Skin epidermis (tissue), 12 donors: ENCODE data around the gene OLFML2A.
"Not testable (repeated sequence)": the region's sequence is repeated elsewhere in the genome, so short reads cannot be mapped to it uniquely, and the experiment has no call there.

Experiments
- H3K27ac ChIP-seq, 21 experiments: fragments of 200-600 bp; sonication (generic) in 11 of 21; one replicate each; pipeline ENCODE4 v1.5.0; 2020; ENCODE audit warnings: mild to moderate bottlenecking in 3 of 21, inconsistent platforms in 2 of 21, moderate library complexity in 2 of 21
- H3K4me3 ChIP-seq, 7 experiments: fragments of 200-600 bp; sonication (generic) in 2 of 7; one replicate each; pipeline ENCODE4 v1.5.0; 2020; ENCODE audit warnings: inconsistent platforms in 2 of 7, mild to moderate bottlenecking in 2 of 7, moderate library complexity in 1 of 7

The OLFML2A gene

DNA sequence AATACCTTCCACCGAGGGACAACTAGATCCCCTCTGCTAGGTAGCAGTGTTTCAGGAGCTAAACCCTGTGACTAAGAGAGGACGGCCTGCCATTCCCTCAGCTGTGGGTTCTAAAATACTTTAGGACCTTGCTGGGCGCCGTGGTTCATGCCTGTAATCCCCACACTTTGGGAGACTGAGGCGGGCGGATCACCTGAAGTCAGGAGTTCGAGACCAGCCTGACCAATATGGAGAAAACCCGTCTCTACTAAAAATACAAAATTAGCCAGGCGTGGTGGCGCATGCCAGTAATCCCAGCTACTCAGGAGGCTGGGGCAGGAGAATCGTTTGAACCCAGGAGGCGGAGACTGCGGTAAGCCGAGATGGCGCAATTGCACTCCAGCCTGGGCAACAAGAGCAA lies 4.1 kb upstream of the OLFML2A start:
- not testable (repeated sequence) for H3K27ac ChIP-seq, H3K4me3 ChIP-seq

- no peak overlapping the region for H3K4me3 ChIP-seq
- H3K27ac ChIP-seq: no peak overlapping the region
Measured at GRCh38 chr9:124773473-124774128, 3.3 kb upstream of the OLFML2A start.

- Histone ChIP-seq H3K4me3 (no peak overlapping the region), H3K27ac (no peak overlapping the region)
Measured at GRCh38 chr9:124774129-124774978, 2.6 kb upstream of the OLFML2A start.

DNA sequence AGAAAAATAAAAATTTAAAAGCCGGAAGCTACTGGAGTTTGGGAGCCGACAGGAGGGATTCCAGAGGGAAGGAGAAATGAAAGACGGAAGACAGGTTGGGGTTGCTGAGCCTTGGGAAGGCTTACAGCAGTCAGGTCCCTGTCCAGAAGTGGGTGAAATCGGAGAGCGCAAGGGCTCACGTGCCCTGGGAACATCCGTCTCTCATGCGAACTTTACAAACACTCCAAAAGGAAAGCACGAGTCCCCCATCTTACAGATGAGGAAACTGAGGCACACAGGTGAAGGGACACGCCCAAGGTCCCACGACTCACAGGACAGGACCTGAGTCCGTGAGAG lies 347 bp upstream of the OLFML2A start:
- peak overlapping the region in 13 of 21 experiments; percentile 25 to 82 (median 71) for H3K27ac ChIP-seq
- H3K4me3 ChIP-seq: peak overlapping the region; percentile 41 to 70 (median 50)

GRCh38 chr9:124778575-124779367 lies 1.8 kb downstream of the OLFML2A start:
- no peak overlapping the region for H3K4me3 ChIP-seq

GRCh38 chr9:124779368-124780059 lies 2.6 kb downstream of the OLFML2A start:
- no peak overlapping the region for H3K4me3 ChIP-seq
- peak overlapping the region in 10 of 21 experiments; percentile 5 to 63 (median 20) for H3K27ac ChIP-seq

More at GRCh38 chr9:124778575-124779367, 1.8 kb downstream of the OLFML2A start:
- H3K27ac ChIP-seq: peak overlapping the region in 6 of 21 experiments; percentile 11 to 63 (median 28)

- no peak overlapping the region for H3K4me3 ChIP-seq
- H3K27ac ChIP-seq: peak overlapping the region in 10 of 21 experiments; percentile 5 to 63 (median 30)
Measured at GRCh38 chr9:124780060-124780756, 3.3 kb downstream of the OLFML2A start.

DNA sequence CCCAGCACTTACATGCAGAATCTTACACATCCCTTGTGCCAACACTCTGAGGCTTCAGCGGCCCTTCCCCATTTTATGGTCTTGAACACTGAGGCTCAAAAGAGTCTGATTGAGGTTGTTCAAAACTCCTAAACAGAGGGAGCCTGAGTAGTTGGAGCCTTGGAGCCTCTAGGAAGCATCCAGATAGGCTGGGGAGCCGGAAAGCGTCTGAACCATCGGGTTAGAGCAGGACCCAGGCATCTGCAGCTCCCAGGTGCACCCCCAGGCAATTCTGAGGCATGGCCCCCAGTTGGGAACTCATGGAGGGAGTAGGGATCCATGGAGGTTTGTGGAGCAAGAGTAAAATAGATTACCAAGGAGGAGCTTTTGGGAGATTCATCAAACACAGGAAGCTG lies 3.8 kb downstream of the OLFML2A start:
- Histone ChIP-seq H3K27ac (peak overlapping the region in 3 of 21 experiments; percentile 10 to 50 (median 39)), H3K4me3 (no peak overlapping the region)

DNA sequence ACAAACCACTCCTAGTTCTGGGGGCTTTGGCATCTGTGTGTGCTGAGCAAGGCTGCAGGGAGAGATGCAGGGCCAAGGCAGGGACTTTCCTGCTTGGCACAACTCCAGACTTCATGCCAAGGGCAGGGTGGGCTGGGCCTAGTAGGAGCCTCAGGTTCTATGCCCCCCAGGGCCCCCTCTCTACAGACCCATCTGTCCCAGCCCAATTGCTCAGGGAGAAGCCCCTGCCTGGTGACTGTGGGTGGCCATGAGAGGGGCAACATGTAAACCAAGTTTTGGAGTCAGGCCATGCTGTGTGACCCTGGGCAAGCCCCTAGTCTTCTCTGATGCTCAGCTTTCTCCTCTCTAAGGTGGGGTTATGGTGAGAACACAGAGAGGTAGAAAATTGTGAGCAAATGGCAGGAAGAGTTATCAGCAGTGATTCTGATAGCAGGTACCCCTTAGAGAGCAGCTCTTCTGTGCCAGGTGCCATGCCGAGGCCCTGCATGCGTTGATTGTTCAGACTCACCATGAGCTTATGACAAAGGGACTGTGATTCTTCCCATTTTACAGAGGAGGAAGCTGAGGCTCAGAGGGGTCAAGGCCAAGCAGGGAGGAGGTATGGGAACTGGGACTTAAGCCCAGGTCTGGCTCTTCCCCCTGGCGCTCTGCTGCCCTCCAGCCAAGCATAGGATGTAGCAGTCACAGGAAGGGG lies 5.2 kb downstream of the OLFML2A start:
- Histone ChIP-seq H3K27ac (peak overlapping the region in 8 of 21 experiments; percentile 10 to 67 (median 32)), H3K4me3 (no peak overlapping the region)

GRCh38 chr9:124782661-124783574 lies 6.0 kb downstream of the OLFML2A start:
- no peak overlapping the region for H3K4me3 ChIP-seq
- H3K27ac ChIP-seq: peak overlapping the region in 6 of 21 experiments; percentile 12 to 67 (median 38)

DNA sequence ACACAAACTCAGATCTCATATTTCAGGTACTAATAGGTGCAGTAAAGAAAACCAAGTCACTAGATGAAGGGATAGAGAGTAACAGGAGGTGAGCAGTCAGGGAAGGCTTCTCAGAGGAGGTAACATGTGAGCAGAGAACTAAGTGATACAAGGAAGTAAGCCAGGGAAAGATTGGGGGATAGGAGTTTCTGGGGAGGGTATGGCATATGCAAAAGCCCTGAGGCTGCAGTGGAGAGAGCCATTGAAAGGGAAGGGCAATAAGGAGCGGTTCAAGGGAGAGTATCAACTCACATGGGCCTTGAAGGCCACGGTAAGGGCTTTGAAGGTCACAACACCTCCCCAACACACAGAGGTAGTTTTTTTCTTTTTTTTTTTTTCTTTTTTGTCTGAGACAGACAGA lies 6.9 kb downstream of the OLFML2A start:
- H3K27ac ChIP-seq: peak overlapping the region in 7 of 21 experiments; percentile 11 to 53 (median 35)
- H3K4me3 ChIP-seq: no peak overlapping the region

DNA sequence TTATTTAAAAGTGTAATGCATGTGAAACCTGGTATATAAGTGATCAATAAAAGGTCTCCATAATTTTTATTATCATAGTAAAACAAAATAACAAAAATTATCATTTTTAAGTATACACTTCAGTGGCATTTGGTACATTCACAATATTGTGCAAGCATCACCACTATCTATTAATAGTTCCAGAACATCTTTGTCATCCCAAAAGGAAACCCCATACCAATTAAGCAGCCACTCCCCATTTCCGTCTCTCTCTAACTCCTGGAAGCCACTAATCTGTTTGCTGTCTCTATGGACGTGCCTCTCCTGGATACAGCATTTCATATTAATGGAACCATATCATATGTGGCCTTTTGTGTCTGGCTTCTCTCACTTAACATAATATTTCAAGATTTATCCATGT lies 7.6 kb downstream of the OLFML2A start:
- no peak overlapping the region for H3K4me3 ChIP-seq
- peak overlapping the region in 4 of 21 experiments; percentile 11 to 53 (median 35) for H3K27ac ChIP-seq

- no peak overlapping the region for H3K4me3 ChIP-seq
- no peak overlapping the region for H3K27ac ChIP-seq
Measured at GRCh38 chr9:124786881-124787573, 10.1 kb downstream of the OLFML2A start.

GRCh38 chr9:124788542-124789217 lies 11.7 kb downstream of the OLFML2A start:
- no peak overlapping the region for H3K27ac ChIP-seq
- H3K4me3 ChIP-seq: no peak overlapping the region

DNA sequence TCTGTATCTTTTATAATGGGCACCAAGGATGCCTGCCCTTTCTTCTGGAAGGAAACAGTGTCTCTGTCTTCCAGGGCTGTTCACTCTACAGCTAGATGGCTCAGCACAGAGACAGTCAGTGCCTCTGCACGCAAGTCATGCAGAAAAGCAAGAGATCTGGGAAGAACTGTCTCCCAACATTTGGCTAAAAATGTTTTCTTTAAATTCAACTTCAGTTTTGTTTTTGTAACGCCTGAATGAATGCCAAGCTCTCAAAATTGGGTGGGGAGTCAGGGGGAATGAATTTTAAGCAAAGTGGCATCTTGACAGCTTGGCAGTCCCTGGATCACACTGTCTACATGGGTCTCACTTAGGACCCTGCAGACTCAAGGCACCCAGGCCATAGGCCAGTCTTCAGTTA lies 12.6 kb downstream of the OLFML2A start:
- no peak overlapping the region for H3K4me3 ChIP-seq
- H3K27ac ChIP-seq: no peak overlapping the region

DNA sequence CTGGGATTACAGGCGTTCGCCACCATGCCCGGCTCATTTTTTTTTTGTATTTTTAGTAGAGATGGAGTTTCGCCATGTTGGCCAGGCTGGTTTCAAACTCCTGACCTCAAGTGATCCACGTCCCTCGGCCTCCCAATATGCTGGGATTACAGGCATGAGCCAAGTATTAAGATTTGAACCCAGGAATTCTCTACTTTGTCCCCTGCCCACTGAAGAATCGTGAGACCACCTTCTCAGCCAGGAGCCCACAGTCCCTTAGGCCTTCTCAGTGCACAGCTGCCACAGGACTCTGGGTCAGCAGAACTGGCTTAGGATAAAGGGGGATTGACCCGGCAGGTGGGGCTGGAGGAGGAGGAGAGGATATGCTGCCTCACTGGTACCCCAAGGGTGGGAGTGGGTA lies 13.4 kb downstream of the OLFML2A start:
- Histone ChIP-seq H3K4me3 (no peak overlapping the region), H3K27ac (no peak overlapping the region)
